Measurements from ENCODE around the gene SPRTN. TPM values are rescaled to one million over a fixed set of nuclear protein-coding genes. Genes with fewer than 3 reads are reported as not detected.
A peak's percentile ranks its signal among the peaks of the same experiment; 100 is the strongest.

Gene SPRTN
- total and polyA plus RNA-seq, 2 experiments from 2014 or later = 9.1 to 25.0 TPM

DNA sequence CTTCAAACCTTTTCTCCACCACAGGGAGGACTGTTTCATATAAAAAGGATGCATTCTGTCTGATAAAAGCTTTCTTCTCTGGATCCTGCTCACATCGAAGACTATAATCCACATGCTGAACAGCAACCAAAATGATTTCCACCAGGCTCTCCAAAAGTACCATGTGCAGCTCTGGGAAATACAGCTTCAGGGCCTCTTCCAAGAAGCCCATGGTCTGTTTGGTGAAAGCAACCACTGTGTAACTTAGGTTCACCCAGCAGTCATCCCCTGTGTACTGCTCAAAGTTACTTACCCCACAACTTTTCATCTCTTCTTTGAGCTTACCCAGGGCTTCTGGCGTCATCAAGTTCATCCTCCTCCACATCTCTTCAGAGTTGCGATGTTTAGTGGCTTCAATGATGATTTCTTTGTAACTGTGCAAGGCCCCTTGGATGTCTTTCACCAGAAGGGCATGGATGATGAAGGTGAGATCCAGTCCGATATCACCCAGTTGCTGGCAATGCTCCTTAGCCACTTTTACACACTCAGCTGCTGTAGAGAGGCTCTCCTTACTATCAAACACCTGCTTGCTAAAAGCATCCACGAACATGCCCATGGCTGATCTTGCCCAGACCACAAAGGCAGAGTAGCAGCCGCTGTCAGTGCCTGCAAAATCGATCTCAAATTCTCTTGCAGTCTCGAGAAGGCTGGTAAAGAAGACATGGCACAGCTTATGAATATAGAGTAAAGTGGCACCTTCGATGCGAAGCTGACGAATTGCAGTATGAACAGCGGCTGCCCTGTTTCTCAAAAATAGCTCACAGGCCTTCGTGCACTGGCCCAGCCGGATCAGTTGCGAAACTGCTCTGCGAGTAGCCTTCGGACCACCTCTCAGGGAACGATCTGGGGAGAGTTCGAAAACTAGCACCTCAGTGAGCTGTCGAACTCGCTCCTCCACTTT, 2.2 kb upstream of the SPRTN start (continued):
- TF ChIP-seq, protein P1, sequence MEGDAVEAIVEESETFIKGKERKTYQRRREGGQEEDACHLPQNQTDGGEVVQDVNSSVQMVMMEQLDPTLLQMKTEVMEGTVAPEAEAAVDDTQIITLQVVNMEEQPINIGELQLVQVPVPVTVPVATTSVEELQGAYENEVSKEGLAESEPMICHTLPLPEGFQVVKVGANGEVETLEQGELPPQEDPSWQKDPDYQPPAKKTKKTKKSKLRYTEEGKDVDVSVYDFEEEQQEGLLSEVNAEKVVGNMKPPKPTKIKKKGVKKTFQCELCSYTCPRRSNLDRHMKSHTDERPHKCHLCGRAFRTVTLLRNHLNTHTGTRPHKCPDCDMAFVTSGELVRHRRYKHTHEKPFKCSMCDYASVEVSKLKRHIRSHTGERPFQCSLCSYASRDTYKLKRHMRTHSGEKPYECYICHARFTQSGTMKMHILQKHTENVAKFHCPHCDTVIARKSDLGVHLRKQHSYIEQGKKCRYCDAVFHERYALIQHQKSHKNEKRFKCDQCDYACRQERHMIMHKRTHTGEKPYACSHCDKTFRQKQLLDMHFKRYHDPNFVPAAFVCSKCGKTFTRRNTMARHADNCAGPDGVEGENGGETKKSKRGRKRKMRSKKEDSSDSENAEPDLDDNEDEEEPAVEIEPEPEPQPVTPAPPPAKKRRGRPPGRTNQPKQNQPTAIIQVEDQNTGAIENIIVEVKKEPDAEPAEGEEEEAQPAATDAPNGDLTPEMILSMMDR (conservative IDR thresholded peaks at IDR 0.05; ENCODE audit: low read depth in 2 of 2) = no peak
- TF ChIP-seq ZNF331 (CRISPR knock-in tag; IDR thresholded peaks at IDR 0.05; ENCODE audit: low read depth) = no peak
- no peak for TF ChIP-seq ZNF114 (CRISPR knock-in tag; IDR thresholded peaks at IDR 0.05)
- no peak for TF ChIP-seq EZH2phosphoT487 (IDR thresholded peaks at IDR 0.05; ENCODE audit: unreplicated experiment)
- TF ChIP-seq, protein P2, sequence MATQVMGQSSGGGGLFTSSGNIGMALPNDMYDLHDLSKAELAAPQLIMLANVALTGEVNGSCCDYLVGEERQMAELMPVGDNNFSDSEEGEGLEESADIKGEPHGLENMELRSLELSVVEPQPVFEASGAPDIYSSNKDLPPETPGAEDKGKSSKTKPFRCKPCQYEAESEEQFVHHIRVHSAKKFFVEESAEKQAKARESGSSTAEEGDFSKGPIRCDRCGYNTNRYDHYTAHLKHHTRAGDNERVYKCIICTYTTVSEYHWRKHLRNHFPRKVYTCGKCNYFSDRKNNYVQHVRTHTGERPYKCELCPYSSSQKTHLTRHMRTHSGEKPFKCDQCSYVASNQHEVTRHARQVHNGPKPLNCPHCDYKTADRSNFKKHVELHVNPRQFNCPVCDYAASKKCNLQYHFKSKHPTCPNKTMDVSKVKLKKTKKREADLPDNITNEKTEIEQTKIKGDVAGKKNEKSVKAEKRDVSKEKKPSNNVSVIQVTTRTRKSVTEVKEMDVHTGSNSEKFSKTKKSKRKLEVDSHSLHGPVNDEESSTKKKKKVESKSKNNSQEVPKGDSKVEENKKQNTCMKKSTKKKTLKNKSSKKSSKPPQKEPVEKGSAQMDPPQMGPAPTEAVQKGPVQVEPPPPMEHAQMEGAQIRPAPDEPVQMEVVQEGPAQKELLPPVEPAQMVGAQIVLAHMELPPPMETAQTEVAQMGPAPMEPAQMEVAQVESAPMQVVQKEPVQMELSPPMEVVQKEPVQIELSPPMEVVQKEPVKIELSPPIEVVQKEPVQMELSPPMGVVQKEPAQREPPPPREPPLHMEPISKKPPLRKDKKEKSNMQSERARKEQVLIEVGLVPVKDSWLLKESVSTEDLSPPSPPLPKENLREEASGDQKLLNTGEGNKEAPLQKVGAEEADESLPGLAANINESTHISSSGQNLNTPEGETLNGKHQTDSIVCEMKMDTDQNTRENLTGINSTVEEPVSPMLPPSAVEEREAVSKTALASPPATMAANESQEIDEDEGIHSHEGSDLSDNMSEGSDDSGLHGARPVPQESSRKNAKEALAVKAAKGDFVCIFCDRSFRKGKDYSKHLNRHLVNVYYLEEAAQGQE (IDR thresholded peaks at IDR 0.05; ENCODE audit: unreplicated experiment) = no peak
- TF ChIP-seq, protein P3, sequence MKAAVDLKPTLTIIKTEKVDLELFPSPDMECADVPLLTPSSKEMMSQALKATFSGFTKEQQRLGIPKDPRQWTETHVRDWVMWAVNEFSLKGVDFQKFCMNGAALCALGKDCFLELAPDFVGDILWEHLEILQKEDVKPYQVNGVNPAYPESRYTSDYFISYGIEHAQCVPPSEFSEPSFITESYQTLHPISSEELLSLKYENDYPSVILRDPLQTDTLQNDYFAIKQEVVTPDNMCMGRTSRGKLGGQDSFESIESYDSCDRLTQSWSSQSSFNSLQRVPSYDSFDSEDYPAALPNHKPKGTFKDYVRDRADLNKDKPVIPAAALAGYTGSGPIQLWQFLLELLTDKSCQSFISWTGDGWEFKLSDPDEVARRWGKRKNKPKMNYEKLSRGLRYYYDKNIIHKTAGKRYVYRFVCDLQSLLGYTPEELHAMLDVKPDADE (IDR thresholded peaks at IDR 0.05) = no peak
- TF ChIP-seq STAT1 (IDR thresholded peaks at IDR 0.05; ENCODE audit: unreplicated experiment) = no peak

DNA sequence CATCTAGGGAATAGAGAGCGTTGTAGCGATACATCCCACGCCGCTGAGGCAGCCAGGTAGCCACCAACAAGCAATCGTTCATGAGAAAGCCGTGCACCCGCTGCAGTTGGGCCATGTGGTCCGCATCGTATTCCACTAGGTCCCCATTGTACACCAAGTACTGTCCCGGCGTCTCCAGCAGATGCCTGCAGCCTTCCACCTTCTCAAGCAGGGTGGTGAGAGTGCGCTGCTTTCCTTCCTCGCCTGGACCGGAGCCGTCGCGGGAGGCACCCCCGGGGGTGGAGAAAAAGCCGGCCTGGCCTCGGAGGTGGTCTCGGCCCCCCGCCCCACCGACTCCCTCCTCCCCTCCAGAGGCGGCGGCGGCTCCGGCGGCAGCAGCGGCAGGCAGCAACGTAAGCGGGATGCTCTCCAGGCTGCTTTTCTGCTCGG, 1.0 kb upstream of the SPRTN start:
- H3K9me3 Mint-ChIP-seq = peaks cover 2% of the 10 kb centered on the region; the same call in 1 of the 3 replicates
- DNase-seq (ENCODE audit: low spot score) = peak; percentile 32
- H3K27me3 Mint-ChIP-seq (ENCODE audit: insufficient read depth, low read depth, poor library complexity) = peaks cover 16% of the 10 kb centered on the region
- Histone ChIP-seq H3K9me2 (ENCODE audit: insufficient read depth) (no peaks in the 10 kb centered on the region), H3K4me2 (peak overlapping the region; percentile 86), H3K27me3 (ENCODE audit: insufficient read depth) (no peaks in the 10 kb centered on the region), H3F3A (replicated peaks; ENCODE audit: low read depth) (no peaks in the 10 kb centered on the region), H3K27ac (ENCODE audit: low read depth) (peak overlapping the region; percentile 75), H2AFZ (peak overlapping the region; percentile 49; the same call in 1 of the 2 replicates), H3K79me2 (replicated peaks; ENCODE audit: insufficient read depth) (peaks cover 74% of the 10 kb centered on the region), H4K20me1 (replicated peaks; ENCODE audit: insufficient read depth) (peaks cover 8% of the 10 kb centered on the region; the same call in 1 of the 2 replicates), H3K4me3 (peak overlapping the region; percentile 90), H3K4me1 (ENCODE audit: insufficient read depth) (peaks cover 35% of the 10 kb centered on the region), H3K36me3 (ENCODE audit: insufficient read depth) (no peaks in the 10 kb centered on the region; the same call in 1 of the 2 replicates)
- peaks cover 32% of the 10 kb centered on the region for H3K36me3 Mint-ChIP-seq (ENCODE audit: low read depth)
- H3K4me1 Mint-ChIP-seq = peaks cover 34% of the 10 kb centered on the region
- ATAC-seq = peak; percentile 8
- H3K27ac Mint-ChIP-seq = peak overlapping the region; percentile 82
- H3K4me3 Mint-ChIP-seq = peak overlapping the region; percentile 98
- TF ChIP-seq CREB1 (CRISPR knock-in tag; IDR thresholded peaks at IDR 0.05; ENCODE audit: low read depth) = no peak
- no peak for TF ChIP-seq EZH2 (IDR thresholded peaks at IDR 0.05; ENCODE audit: low read depth, unreplicated experiment)
- no peak for TF ChIP-seq STAT1 (IDR thresholded peaks at IDR 0.05; ENCODE audit: unreplicated experiment)
- no peak for TF ChIP-seq POLR2AphosphoS5 (IDR thresholded peaks at IDR 0.05; ENCODE audit: low read depth)
- TF ChIP-seq NANOG (IDR thresholded peaks at IDR 0.05; ENCODE audit: borderline replicate concordance) = no peak
- TF ChIP-seq, protein P1 (conservative IDR thresholded peaks at IDR 0.05; ENCODE audit: low read depth in 2 of 2) = no peak
- no peak for TF ChIP-seq EZH2phosphoT487 (IDR thresholded peaks at IDR 0.05; ENCODE audit: unreplicated experiment)
- no peak for TF ChIP-seq ZNF331 (CRISPR knock-in tag; IDR thresholded peaks at IDR 0.05; ENCODE audit: low read depth)
- TF ChIP-seq, protein P3 (IDR thresholded peaks at IDR 0.05) = no peak
